A549 treated with GW870086 at 1 μM for 4 hours (cell line): Measurements from ENCODE around the gene MATN4. TPM values are rescaled to one million over a fixed set of nuclear protein-coding genes. Genes with fewer than 3 reads are reported as not detected.

Experiments
- total RNA-seq: library from RNA; stranded (reverse); fragments of 200-300 nt; extraction: Qiagen RNA extraction; gene quantifications from 5 replicates; pipeline ENCODE4 v1.2.3, GENCODE V29; 2022; ENCODE audit warnings: low read depth

The MATN4 gene, protein sequence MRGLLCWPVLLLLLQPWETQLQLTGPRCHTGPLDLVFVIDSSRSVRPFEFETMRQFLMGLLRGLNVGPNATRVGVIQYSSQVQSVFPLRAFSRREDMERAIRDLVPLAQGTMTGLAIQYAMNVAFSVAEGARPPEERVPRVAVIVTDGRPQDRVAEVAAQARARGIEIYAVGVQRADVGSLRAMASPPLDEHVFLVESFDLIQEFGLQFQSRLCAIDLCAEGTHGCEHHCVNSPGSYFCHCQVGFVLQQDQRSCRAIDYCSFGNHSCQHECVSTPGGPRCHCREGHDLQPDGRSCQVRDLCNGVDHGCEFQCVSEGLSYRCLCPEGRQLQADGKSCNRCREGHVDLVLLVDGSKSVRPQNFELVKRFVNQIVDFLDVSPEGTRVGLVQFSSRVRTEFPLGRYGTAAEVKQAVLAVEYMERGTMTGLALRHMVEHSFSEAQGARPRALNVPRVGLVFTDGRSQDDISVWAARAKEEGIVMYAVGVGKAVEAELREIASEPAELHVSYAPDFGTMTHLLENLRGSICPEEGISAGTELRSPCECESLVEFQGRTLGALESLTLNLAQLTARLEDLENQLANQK
- 0.14 to 0.22 TPM (median 0.17 TPM) in 4 of 5 replicates, not detected in the other for total RNA-seq

DNA sequence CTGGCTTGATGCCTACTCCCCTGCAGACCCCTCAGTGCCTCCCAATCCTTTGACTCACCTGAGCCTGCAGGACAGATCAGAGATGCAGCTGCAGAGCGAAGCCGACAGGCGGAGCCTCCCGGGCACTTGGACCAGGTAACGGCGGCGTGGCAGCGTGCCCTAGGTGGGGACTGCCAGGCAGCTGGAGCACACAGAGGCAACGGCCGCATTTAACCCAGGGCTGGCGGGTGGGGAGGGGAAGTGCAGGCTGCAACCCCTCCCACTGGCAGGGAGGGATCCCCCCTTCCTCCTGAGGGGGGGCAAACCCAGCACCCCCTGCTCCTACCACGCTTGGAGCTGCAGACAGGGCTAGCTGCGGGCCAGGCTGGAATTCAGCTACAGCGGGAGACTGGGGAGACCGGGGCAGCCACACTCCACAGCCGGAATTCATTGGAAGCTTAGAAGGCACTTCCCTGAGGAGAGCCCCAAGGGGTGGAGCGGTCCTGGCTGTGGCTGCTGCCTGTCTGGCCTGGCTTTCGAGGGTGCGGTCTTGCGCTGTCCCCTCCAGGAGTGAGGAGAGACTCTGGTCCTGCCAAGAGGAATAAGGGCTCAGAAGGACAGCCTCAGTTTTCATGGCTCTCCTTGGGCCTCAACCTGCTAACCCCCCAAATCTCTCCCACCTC is at the start of gene MATN4:
MATN4 (minus strand) TSS at position 183 of the 662 bp plus-strand sequence. CDS start 2,717 bp downstream, outside the sequence.

DNA sequence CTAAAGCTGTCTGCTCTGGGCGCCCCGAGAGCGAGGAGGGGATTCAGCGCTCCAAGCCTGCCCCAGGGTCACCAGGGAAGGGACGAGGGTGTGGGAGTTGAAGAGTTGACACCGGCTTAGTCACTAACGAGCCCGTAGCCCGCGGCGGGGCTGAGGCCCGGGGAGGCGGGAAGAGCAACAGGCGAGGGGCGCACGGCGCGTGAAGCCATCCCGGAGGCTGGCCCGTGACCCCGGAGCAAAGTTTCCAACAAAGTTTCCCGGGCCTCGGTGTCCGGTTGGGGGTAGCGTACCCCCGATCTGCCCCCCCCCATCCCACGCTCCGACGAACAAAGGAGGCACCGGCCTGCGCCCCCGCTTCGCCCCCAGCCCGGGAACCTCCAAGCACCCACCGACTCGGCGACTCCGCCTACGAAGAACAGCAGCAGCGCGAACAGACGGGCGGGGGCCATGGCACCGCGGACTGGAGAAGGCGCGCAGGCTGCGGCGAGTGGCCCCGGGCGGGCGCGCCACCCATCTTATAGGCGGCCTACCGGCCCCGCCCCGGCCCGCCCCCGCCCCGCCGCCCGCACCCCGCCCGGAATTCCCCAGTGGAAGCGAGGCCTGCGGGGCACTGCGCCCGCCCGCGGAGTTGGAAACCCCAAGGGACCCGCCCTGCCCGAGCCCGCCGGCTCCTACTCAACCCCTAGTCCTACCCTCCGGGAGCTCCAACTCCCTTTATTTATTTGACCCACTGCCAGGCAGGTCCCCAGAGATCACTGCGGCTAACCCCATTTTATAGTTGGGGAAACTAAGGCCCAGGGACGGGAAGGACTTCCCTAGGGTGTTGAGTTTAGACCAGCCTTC is 40.1 kb upstream of the MATN4 start, which contains the start of gene SDC4:
SDC4 (minus strand) TSS at position 489 of the 843 bp plus-strand sequence; CDS start at position 449, 40 bp downstream.

DNA sequence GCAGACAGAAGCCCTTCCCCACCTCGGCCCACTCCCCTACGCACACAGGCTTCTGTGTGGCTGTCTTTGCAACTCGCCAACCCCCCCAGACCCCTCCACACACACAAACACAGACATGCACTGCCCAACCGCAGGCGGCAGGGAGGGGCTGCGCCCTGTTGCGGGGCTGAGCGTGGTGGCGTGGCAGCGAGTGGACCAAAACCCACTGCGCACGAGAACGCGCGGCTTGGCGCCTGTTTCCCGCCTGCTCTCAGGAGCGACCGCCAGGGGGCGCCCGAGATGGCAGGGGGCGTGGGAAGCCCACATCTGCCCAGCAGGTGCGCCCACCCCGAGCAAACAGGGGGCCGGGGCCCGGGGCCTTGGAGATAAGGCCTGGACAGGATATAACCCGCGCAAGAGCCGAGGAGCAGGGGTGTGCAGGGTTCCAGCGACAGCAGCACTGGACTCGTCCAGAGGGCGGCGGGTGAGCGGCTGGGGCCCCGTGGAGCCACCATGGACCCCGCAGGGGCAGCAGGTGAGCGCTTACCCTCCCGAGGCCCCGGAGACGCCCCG is 1.6 kb downstream of the MATN4 start, which contains the start of gene RBPJL:
RBPJL (plus strand) TSS at position 410 of the 552 bp plus-strand sequence; CDS start at position 493, 83 bp downstream.

DNA sequence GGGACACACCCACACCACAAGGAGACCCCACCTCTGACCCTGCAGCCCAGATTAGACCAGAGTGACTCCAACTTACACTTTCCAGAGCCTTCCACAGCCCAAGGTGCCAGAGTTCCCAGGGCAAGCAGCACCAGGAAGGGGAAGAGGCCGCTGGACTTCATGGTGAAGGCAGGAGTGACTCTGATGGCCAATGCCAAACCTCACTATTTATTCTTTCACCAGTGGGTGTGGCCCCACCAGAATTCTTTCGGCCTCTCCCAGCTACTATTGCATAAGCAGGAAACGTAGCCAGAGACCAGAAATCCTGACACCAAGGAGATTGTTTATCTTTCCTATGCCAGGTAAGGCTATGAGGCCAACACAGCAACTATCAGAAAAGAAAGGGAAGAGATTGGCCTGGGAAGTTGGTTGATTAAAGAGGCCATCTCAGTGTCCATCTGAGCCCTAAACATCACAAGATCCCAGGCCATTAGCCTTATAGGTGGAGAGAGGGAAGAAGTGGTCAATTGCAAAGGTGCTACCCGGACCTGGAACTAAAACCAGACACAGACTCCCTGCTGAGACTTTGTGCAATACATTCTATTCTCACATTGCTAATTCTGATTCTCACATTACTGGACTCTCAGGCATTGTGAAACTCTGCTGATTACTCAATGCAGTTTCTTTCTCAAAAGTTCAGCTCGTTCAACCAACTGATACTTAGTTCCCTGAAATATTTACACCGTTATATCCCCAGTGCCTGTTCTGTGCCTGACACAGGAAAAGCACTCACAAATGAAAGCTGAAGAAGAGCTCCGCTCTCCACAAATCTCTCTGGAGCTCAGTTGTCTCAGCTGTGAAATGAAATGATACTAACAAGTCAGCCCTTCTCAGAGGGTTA is 53.5 kb downstream of the MATN4 start, which contains the start of gene SLPI:
SLPI (minus strand) TSS at position 182 of the 880 bp plus-strand sequence; CDS start at position 161, 21 bp downstream.

Other genes starting within 250 kb of the MATN4 start
- not detected in 5 replicates for gene KCNS1, start 207.2 kb downstream of the MATN4 start, total RNA-seq
- not detected in 5 replicates for gene WFDC5, start 193.1 kb downstream of the MATN4 start, total RNA-seq
- gene WFDC12, start 183.8 kb downstream of the MATN4 start, total RNA-seq: not detected in 5 replicates
- 2.1 to 4.7 TPM (median 2.7 TPM) in 5 replicates for gene PI3, start 133.4 kb downstream of the MATN4 start, total RNA-seq
- not detected in 5 replicates for gene SEMG1, start 101.3 kb downstream of the MATN4 start, total RNA-seq
- gene SEMG2, start 86.9 kb downstream of the MATN4 start, total RNA-seq: not detected in 5 replicates
- gene SLPI, start 53.7 kb downstream of the MATN4 start, total RNA-seq: 10.3 to 12.4 TPM (median 11.8 TPM) in 5 replicates
- not detected in 5 replicates for gene RBPJL, start 1.5 kb downstream of the MATN4 start, total RNA-seq
- gene SDC4, start 40.1 kb upstream of the MATN4 start, total RNA-seq: 128 to 148 TPM (median 143 TPM) in 5 replicates
- 28.2 to 34.9 TPM (median 30.6 TPM) in 5 replicates for gene SYS1, start 54.9 kb upstream of the MATN4 start, total RNA-seq
- not detected in 5 replicates for gene TP53TG5, start 70.0 kb upstream of the MATN4 start, total RNA-seq
- gene DBNDD2, start 100.0 kb upstream of the MATN4 start, total RNA-seq: 25.1 to 32.4 TPM (median 27.5 TPM) in 5 replicates
- gene PIGT, start 107.8 kb upstream of the MATN4 start, total RNA-seq: 88.3 to 102 TPM (median 98.9 TPM) in 5 replicates
- not detected in 5 replicates for gene WFDC2, start 161.5 kb upstream of the MATN4 start, total RNA-seq
- gene SPINT3, start 207.3 kb upstream of the MATN4 start, total RNA-seq: not detected in 5 replicates
- not detected in 5 replicates for gene WFDC6, start 231.2 kb upstream of the MATN4 start, total RNA-seq
- not detected in 5 replicates for gene EPPIN, start 239.1 kb upstream of the MATN4 start, total RNA-seq